Measurements from ENCODE around the gene GNB1L. TPM values are rescaled to one million over a fixed set of nuclear protein-coding genes. Genes with fewer than 3 reads are reported as not detected.

Gene GNB1L
- total RNA-seq, 1 donor: 5.2 TPM

GRCh38 chr22:19810381-19811201 lies 44.1 kb downstream of the GNB1L start:
- DNase-seq (ENCODE audit: low read depth): peak; percentile 80
- TF ChIP-seq CTCF (IDR thresholded peaks at IDR 0.05; ENCODE audit: insufficient read depth, low read length): no peak
- no peak overlapping the region for H3K4me3 ChIP-seq (ENCODE audit: low read depth, low read length)

- no peak for TF ChIP-seq CTCF (IDR thresholded peaks at IDR 0.05; ENCODE audit: insufficient read depth, low read length)
- H3K4me3 ChIP-seq (ENCODE audit: low read depth, low read length): no peak overlapping the region
- DNase-seq (ENCODE audit: low read depth): no peak
These were observed 44.9 kb downstream of the GNB1L start for GRCh38 chr22:19809741-19810140.

- TF ChIP-seq CTCF (IDR thresholded peaks at IDR 0.05; ENCODE audit: insufficient read depth, low read length): no peak
- DNase-seq (ENCODE audit: low read depth): no peak
- no peak overlapping the region for H3K4me3 ChIP-seq (ENCODE audit: low read depth, low read length)
These were observed 45.7 kb downstream of the GNB1L start for GRCh38 chr22:19808873-19809478.

- DNase-seq (ENCODE audit: low read depth): no peak
- no peak for TF ChIP-seq CTCF (IDR thresholded peaks at IDR 0.05; ENCODE audit: insufficient read depth, low read length)
- H3K4me3 ChIP-seq (ENCODE audit: low read depth, low read length): no peak overlapping the region
These were observed 46.5 kb downstream of the GNB1L start for GRCh38 chr22:19807914-19808872.

GRCh38 chr22:19807161-19807913 lies 47.3 kb downstream of the GNB1L start:
- no peak overlapping the region for H3K4me3 ChIP-seq (ENCODE audit: low read depth, low read length)
- DNase-seq (ENCODE audit: low read depth): no peak

More at GRCh38 chr22:19807161-19807913, 47.3 kb downstream of the GNB1L start:
- TF ChIP-seq CTCF (IDR thresholded peaks at IDR 0.05; ENCODE audit: insufficient read depth, low read length): no peak
